WTC11 (cell line): ENCODE measurements around the gene IFI6. TPM values are rescaled to one million over a fixed set of nuclear protein-coding genes. Genes with fewer than 3 reads are reported as not detected.

Source experiments
- ATAC-seq: fragments of 200-7000 bp; cut with Tn5 transposase; 2 replicates; pipeline ENCODE4 v1.10.0; 2021; ENCODE audit warnings: mild to moderate bottlenecking, moderate library complexity
- CTCF ChIA-PET: fragments of 300-600 bp; sonication (Branson Sonifier 250); formaldehyde crosslinking; loops from one replicate; lab custom pipeline; 2021; ENCODE audit warnings: antibody characterized with exemption; lab: Charles Lee
- POLR2A ChIA-PET: fragments of 350-600 bp; sonication (Branson Sonifier 250); formaldehyde crosslinking; loops from one replicate; lab custom pipeline; 2021; ENCODE audit warnings: antibody characterized with exemption; lab: Charles Lee
- DNase-seq: peaks from one replicate; pipeline ENCODE4 v3.0.0; 2021; ENCODE audit warnings: low spot score
- H3K27ac Mint-ChIP-seq: 2 replicates; pipeline ENCODE4 v1.8.0; 2021; ENCODE audit warnings: mixed read lengths
- H3K27me3 Mint-ChIP-seq: 2 replicates; pipeline ENCODE4 v1.8.0; 2021; ENCODE audit warnings: low read depth, mild to moderate bottlenecking, moderate library complexity, mixed read lengths
- H3K36me3 Mint-ChIP-seq: 2 replicates; pipeline ENCODE4 v1.8.0; 2021; ENCODE audit warnings: mixed read lengths
- H3K4me1 Mint-ChIP-seq: 2 replicates; pipeline ENCODE4 v1.8.0; 2022; ENCODE audit warnings: mixed read lengths
- H3K4me3 Mint-ChIP-seq: 2 replicates; pipeline ENCODE4 v1.8.0; 2021; ENCODE audit warnings: mild to moderate bottlenecking, moderate library complexity, mixed read lengths
- H3K9me3 Mint-ChIP-seq: 2 replicates; pipeline ENCODE4 v1.8.0; 2021; ENCODE audit warnings: mixed read lengths
- E2F4 ChIP-seq: sonication (generic); formaldehyde crosslinking; IDR thresholded peaks from 2 replicates; pipeline ENCODE4 v1.8.1; 2022; ENCODE audit warnings: low read depth, mild to moderate bottlenecking, moderate library complexity, missing genetic modification reagents, borderline replicate concordance
- ELF4 ChIP-seq: sonication (generic); formaldehyde crosslinking; IDR thresholded peaks from 2 replicates; pipeline ENCODE4 v1.8.1; 2022; ENCODE audit warnings: low read depth, mild to moderate bottlenecking, moderate library complexity, missing genetic modification reagents
- ETV6 ChIP-seq: sonication (generic); formaldehyde crosslinking; IDR thresholded peaks from 2 replicates; pipeline ENCODE4 v1.8.1; 2022; ENCODE audit warnings: mild to moderate bottlenecking, missing genetic modification reagents
- FOXK1 ChIP-seq: sonication (generic); formaldehyde crosslinking; IDR thresholded peaks from 2 replicates; pipeline ENCODE4 v1.8.0; 2022; ENCODE audit warnings: mild to moderate bottlenecking, moderate library complexity, missing genetic modification reagents
- GRHL2 ChIP-seq: fragments of 250-450 bp; sonication (Bioruptor Pico); IDR thresholded peaks from 2 replicates; pipeline ENCODE4 v1.8.0; 2022; ENCODE audit warnings: mild to moderate bottlenecking, moderate library complexity; ENCODE audit not compliant: insufficient replicate concordance, severe bottlenecking
- HMGA2 ChIP-seq: fragments of 250-450 bp; sonication (Bioruptor Pico); IDR thresholded peaks from 2 replicates; pipeline ENCODE4 v1.4.0; 2021; ENCODE audit warnings: mild to moderate bottlenecking, moderate library complexity
- IRF1 ChIP-seq: sonication (generic); formaldehyde crosslinking; IDR thresholded peaks from 2 replicates; pipeline ENCODE4 v1.8.0; 2023; ENCODE audit warnings: missing genetic modification reagents
- KAT7 ChIP-seq: sonication (generic); formaldehyde crosslinking; IDR thresholded peaks from 2 replicates; pipeline ENCODE4 v1.8.1; 2023; ENCODE audit warnings: missing genetic modification reagents, mild to moderate bottlenecking, borderline replicate concordance
- NFYB ChIP-seq: sonication (generic); formaldehyde crosslinking; conservative IDR thresholded peaks from 2 replicates; pipeline ENCODE4 v1.8.0; 2022; ENCODE audit warnings: low read depth, missing genetic modification reagents
- RORB ChIP-seq: fragments of 250-450 bp; sonication (Bioruptor Pico); IDR thresholded peaks from 2 replicates; pipeline ENCODE4 v1.9.0; 2021; ENCODE audit warnings: mild to moderate bottlenecking
- SMAD4 ChIP-seq: sonication (generic); formaldehyde crosslinking; IDR thresholded peaks from 2 replicates; pipeline ENCODE4 v1.8.0; 2022; ENCODE audit warnings: mild to moderate bottlenecking, missing genetic modification reagents
- TEAD4 ChIP-seq: sonication (generic); formaldehyde crosslinking; IDR thresholded peaks from 2 replicates; pipeline ENCODE4 v1.8.0; 2022; ENCODE audit warnings: mild to moderate bottlenecking, missing genetic modification reagents
- ZNF232 ChIP-seq: sonication (generic); formaldehyde crosslinking; IDR thresholded peaks from 2 replicates; pipeline ENCODE4 v1.8.0; 2022; ENCODE audit warnings: mild to moderate bottlenecking, missing genetic modification reagents
- ZSCAN18 ChIP-seq: fragments of 250-450 bp; sonication (Bioruptor Pico); IDR thresholded peaks from 2 replicates; pipeline ENCODE4 v2.1.2; 2022; ENCODE audit warnings: mild to moderate bottlenecking, moderate library complexity
- total RNA-seq: library from RNA; stranded (reverse); gene quantifications from 3 replicates; pipeline ENCODE4 v1.2.3, GENCODE V29; 2021
- TF ChIP-seq, protein P1 (sequence below): sonication (generic); formaldehyde crosslinking; IDR thresholded peaks from 2 replicates; pipeline ENCODE4 v1.8.0; 2022; ENCODE audit warnings: mild to moderate bottlenecking, missing genetic modification reagents
- TF ChIP-seq, protein P2 (sequence below): fragments of 250-450 bp; sonication (Bioruptor Pico); IDR thresholded peaks from 2 replicates; pipeline ENCODE4 v1.9.0; 2021; ENCODE audit warnings: mild to moderate bottlenecking
- TF ChIP-seq, protein P3 (sequence below): sonication (generic); formaldehyde crosslinking; IDR thresholded peaks from 2 replicates; pipeline ENCODE4 v1.8.1; 2022; ENCODE audit warnings: mild to moderate bottlenecking, moderate library complexity, missing genetic modification reagents
- TF ChIP-seq, protein P4 (sequence below): fragments of 200-600 bp; IDR thresholded peaks from 2 replicates; pipeline ENCODE4 v1.8.0; 2022; ENCODE audit warnings: antibody characterized with exemption
- TF ChIP-seq, protein P5 (sequence below): fragments of 250-450 bp; sonication (Bioruptor Pico); IDR thresholded peaks from 2 replicates; pipeline ENCODE4 v1.9.0; 2021; ENCODE audit warnings: mild to moderate bottlenecking

Gene IFI6
- total RNA-seq, 1 experiment from 2014 or later: 4.5 TPM

GRCh38 chr1:27646676-27647075 lies 25.3 kb downstream of the IFI6 start:
- H3K9me3 Mint-ChIP-seq: no peaks in the 10 kb centered on the region

DNA sequence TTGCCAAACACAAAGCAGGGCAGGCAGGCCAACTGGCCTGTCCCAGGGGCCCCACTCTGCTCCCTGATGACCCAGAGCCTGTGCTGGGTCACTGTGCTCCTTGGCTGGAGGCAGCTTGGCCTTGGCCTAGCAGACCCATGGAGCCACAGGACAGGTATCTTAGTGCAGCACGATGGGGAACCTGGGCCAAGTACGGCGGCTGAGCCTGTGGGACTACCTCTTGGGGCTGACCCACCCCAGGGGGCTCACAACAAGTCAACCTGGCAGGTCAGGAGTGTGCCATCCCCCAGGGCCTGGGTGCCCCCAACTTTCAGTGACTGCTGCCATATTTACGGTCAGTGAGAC lies 26.9 kb downstream of the IFI6 start:
- no peak for ATAC-seq
- TF ChIP-seq FOXK1: no peak
- no peak for TF ChIP-seq E2F4 (CRISPR knock-in tag)
- no peak for TF ChIP-seq RORB
- TF ChIP-seq, protein P1, sequence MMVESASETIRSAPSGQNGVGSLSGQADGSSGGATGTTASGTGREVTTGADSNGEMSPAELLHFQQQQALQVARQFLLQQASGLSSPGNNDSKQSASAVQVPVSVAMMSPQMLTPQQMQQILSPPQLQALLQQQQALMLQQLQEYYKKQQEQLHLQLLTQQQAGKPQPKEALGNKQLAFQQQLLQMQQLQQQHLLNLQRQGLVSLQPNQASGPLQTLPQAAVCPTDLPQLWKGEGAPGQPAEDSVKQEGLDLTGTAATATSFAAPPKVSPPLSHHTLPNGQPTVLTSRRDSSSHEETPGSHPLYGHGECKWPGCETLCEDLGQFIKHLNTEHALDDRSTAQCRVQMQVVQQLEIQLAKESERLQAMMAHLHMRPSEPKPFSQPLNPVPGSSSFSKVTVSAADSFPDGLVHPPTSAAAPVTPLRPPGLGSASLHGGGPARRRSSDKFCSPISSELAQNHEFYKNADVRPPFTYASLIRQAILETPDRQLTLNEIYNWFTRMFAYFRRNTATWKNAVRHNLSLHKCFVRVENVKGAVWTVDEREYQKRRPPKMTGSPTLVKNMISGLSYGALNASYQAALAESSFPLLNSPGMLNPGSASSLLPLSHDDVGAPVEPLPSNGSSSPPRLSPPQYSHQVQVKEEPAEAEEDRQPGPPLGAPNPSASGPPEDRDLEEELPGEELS (CRISPR knock-in tag): no peak
- no peak for TF ChIP-seq IRF1 (CRISPR knock-in tag)
- TF ChIP-seq, protein P2, sequence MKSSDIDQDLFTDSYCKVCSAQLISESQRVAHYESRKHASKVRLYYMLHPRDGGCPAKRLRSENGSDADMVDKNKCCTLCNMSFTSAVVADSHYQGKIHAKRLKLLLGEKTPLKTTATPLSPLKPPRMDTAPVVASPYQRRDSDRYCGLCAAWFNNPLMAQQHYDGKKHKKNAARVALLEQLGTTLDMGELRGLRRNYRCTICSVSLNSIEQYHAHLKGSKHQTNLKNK (CRISPR knock-in tag): no peak
- TF ChIP-seq ZSCAN18: no peak
- TF ChIP-seq, protein P3, sequence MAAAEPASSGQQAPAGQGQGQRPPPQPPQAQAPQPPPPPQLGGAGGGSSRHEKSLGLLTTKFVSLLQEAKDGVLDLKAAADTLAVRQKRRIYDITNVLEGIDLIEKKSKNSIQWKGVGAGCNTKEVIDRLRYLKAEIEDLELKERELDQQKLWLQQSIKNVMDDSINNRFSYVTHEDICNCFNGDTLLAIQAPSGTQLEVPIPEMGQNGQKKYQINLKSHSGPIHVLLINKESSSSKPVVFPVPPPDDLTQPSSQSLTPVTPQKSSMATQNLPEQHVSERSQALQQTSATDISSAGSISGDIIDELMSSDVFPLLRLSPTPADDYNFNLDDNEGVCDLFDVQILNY (CRISPR knock-in tag): no peak
- no peak for TF ChIP-seq TEAD4 (CRISPR knock-in tag)
- TF ChIP-seq, protein P4, sequence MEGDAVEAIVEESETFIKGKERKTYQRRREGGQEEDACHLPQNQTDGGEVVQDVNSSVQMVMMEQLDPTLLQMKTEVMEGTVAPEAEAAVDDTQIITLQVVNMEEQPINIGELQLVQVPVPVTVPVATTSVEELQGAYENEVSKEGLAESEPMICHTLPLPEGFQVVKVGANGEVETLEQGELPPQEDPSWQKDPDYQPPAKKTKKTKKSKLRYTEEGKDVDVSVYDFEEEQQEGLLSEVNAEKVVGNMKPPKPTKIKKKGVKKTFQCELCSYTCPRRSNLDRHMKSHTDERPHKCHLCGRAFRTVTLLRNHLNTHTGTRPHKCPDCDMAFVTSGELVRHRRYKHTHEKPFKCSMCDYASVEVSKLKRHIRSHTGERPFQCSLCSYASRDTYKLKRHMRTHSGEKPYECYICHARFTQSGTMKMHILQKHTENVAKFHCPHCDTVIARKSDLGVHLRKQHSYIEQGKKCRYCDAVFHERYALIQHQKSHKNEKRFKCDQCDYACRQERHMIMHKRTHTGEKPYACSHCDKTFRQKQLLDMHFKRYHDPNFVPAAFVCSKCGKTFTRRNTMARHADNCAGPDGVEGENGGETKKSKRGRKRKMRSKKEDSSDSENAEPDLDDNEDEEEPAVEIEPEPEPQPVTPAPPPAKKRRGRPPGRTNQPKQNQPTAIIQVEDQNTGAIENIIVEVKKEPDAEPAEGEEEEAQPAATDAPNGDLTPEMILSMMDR: no peak
- no peak for TF ChIP-seq ELF4
- no peak for TF ChIP-seq ETV6 (CRISPR knock-in tag)
- no peak for TF ChIP-seq HMGA2 (CRISPR knock-in tag)
- TF ChIP-seq, all 79 proteins: peak for 0
- Mint-ChIP-seq H3K27ac (no peak overlapping the region), H3K4me3 (no peak overlapping the region), H3K4me1 (peaks cover 9% of the 10 kb centered on the region), H3K36me3 (no peaks in the 10 kb centered on the region), H3K27me3 (no peaks in the 10 kb centered on the region), H3K9me3 (no peaks in the 10 kb centered on the region)
- ChIA-PET CTCF (interaction anchor here (1.9 to 2.7 kb wide), 2 partner anchors 30 to 38 kb away, joined by 20 to 35 read pairs; no protein-coding TSS in a partner anchor), POLR2A (no interaction called here)
- DNase-seq: no peak

More at GRCh38 chr1:27646676-27647075, 25.3 kb downstream of the IFI6 start:
- no peak overlapping the region for H3K4me3 Mint-ChIP-seq
- ATAC-seq (no peak), DNase-seq (no peak)
- CTCF ChIA-PET: interaction anchor here (0.9 to 1.2 kb wide), 2 partner anchors 16 to 23 kb away, joined by 3 to 5 read pairs; no protein-coding TSS in a partner anchor
- no peaks in the 10 kb centered on the region for H3K27me3 Mint-ChIP-seq
- H3K4me1 Mint-ChIP-seq: peaks cover 19% of the 10 kb centered on the region
- no peaks in the 10 kb centered on the region for H3K36me3 Mint-ChIP-seq
- H3K27ac Mint-ChIP-seq: no peak overlapping the region
- POLR2A ChIA-PET: no interaction called here
- TF ChIP-seq KAT7 (CRISPR knock-in tag) (no peak), GRHL2 (CRISPR knock-in tag) (no peak), ZNF232 (CRISPR knock-in tag) (no peak), NFYB (CRISPR knock-in tag) (no peak), SMAD4 (CRISPR knock-in tag) (no peak)
- TF ChIP-seq, protein P5, sequence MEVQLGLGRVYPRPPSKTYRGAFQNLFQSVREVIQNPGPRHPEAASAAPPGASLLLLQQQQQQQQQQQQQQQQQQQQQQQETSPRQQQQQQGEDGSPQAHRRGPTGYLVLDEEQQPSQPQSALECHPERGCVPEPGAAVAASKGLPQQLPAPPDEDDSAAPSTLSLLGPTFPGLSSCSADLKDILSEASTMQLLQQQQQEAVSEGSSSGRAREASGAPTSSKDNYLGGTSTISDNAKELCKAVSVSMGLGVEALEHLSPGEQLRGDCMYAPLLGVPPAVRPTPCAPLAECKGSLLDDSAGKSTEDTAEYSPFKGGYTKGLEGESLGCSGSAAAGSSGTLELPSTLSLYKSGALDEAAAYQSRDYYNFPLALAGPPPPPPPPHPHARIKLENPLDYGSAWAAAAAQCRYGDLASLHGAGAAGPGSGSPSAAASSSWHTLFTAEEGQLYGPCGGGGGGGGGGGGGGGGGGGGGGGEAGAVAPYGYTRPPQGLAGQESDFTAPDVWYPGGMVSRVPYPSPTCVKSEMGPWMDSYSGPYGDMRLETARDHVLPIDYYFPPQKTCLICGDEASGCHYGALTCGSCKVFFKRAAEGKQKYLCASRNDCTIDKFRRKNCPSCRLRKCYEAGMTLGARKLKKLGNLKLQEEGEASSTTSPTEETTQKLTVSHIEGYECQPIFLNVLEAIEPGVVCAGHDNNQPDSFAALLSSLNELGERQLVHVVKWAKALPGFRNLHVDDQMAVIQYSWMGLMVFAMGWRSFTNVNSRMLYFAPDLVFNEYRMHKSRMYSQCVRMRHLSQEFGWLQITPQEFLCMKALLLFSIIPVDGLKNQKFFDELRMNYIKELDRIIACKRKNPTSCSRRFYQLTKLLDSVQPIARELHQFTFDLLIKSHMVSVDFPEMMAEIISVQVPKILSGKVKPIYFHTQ: no peak
